ENCODE measurements around the gene ATM.
"Not testable (repeated sequence)": the region's sequence is repeated elsewhere in the genome, so short reads cannot be mapped to it uniquely, and the experiment has no call there.

ATM gene

DNA sequence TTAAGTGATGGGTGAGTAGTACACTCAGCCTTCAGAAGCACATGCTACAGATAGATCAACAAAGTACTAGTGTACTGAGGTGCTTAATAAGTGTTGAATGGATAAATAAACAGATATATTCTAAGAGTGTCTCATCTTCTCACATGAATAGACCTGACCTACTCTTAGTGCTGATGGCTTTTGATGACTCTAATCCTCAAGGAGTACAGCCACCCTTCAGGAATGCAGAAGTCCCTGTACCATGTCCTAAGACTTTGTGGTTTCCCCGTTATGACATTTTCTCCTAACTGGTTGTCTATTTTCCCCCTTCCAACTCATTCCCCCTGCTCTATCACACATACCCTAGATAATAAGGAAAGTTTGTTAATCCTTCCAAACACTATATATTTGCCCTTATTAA is 182.8 kb downstream of the ATM start:
- DNase-seq (ENCODE audit: low read depth): no peak
- H3K4me3 ChIP-seq (ENCODE audit: low read depth, low read length): no peak overlapping the region
- TF ChIP-seq CTCF (IDR thresholded peaks at IDR 0.05; ENCODE audit: low read depth, low read length, missing control alignments): no peak

DNA sequence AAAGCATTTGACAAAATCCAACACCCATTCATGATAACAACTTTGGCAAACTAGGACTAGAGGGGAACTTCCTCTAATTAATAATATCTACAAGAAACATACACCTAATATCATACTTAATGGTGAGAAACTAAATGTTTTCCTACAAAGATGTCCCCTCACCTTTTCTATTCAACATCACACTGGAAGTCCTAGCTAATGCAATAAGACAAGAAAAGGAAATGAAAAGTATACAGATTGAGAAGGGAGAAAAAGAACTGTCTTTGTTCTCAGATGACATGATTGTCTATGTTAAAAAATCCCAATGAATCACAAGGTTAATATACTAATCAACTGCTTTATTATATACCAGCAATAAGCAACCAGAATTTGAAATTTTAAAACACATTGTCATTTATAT is 192.1 kb downstream of the ATM start:
- no peak for TF ChIP-seq CTCF (IDR thresholded peaks at IDR 0.05; ENCODE audit: low read depth, low read length, missing control alignments)
- H3K4me3 ChIP-seq (ENCODE audit: low read depth, low read length): no peak overlapping the region

DNA sequence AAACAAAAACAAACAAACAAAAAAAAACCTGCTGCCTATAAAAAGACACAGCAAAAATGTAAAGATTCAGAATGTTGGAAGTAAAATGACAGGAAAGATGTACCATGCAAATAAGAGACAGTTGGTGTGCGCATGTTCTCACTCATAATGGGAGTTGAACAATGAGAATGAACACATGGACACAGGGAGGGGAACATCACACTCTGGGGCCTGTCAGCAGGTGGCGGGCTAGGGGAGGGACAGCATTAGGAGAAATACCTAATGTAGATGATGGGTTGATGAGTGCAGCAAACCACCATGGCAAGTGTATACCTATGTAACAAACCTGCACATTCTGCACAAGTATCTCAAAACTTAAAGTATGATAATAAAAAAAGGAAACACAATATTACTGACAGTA is 194.7 kb downstream of the ATM start:
- not testable (repeated sequence) for DNase-seq (ENCODE audit: low read depth)
- TF ChIP-seq CTCF (IDR thresholded peaks at IDR 0.05; ENCODE audit: low read depth, low read length, missing control alignments): peak; percentile 49

More for the DNA sequence above, 192.1 kb downstream of the ATM start:
- no peak for DNase-seq (ENCODE audit: low read depth)

More for the DNA sequence above, 194.7 kb downstream of the ATM start:
- H3K4me3 ChIP-seq (ENCODE audit: low read depth, low read length): not testable (repeated sequence)
